NCI-H187 (cell line): Measurements from ENCODE around the gene DPCD.
"Not testable (repeated sequence)": the region's sequence is repeated elsewhere in the genome, so short reads cannot be mapped to it uniquely, and the experiment has no call there.

Experiments used
- DNase-seq, 2 experiments: peaks; one replicate each; lab custom pipeline; 2025; lab: John Stamatoyannopoulos, UW

The DPCD gene

GRCh38 chr10:101585841-101586240, 2.3 kb upstream of the DPCD start:
- no peak for DNase-seq

- DNase-seq, result no peak
These were observed 758 bp downstream of the DPCD start for GRCh38 chr10:101588879-101589278.

GRCh38 chr10:101593331-101593730, 5.2 kb downstream of the DPCD start:
- not testable (repeated sequence) for DNase-seq

GRCh38 chr10:101595591-101596433, 7.7 kb downstream of the DPCD start:
- no peak for DNase-seq

GRCh38 chr10:101597091-101597900, 9.2 kb downstream of the DPCD start:
- DNase-seq, result no peak

- DNase-seq, result no peak
These were observed 13.4 kb downstream of the DPCD start for GRCh38 chr10:101601541-101601940.

- DNase-seq, result peak in 1 of 2 experiments; percentile 9
These were observed 14.8 kb downstream of the DPCD start for GRCh38 chr10:101602761-101603398.

- DNase-seq, result no peak
These were observed 19.0 kb downstream of the DPCD start for GRCh38 chr10:101607124-101607523.

- no peak for DNase-seq
These were observed 21.4 kb downstream of the DPCD start for GRCh38 chr10:101609481-101609880.

- DNase-seq, result no peak
These were observed 23.2 kb downstream of the DPCD start for GRCh38 chr10:101611096-101611905.

- no peak for DNase-seq
These were observed 24.0 kb downstream of the DPCD start for GRCh38 chr10:101612086-101612485.

GRCh38 chr10:101612872-101613271, 24.8 kb downstream of the DPCD start:
- DNase-seq, result no peak

- no peak for DNase-seq
These were observed 25.5 kb downstream of the DPCD start for GRCh38 chr10:101613646-101614045.

GRCh38 chr10:101614663-101615524, 26.8 kb downstream of the DPCD start:
- no peak for DNase-seq

GRCh38 chr10:101615525-101616116, 27.5 kb downstream of the DPCD start:
- DNase-seq, result no peak

- DNase-seq, result no peak
These were observed 28.4 kb downstream of the DPCD start for GRCh38 chr10:101616415-101617101.

GRCh38 chr10:101617102-101617823, 29.1 kb downstream of the DPCD start:
- DNase-seq, result no peak

GRCh38 chr10:101617824-101618568, 29.9 kb downstream of the DPCD start:
- no peak for DNase-seq
